ENCODE measurements around the gene S100A13.
"Not testable (repeated sequence)": the region's sequence is repeated elsewhere in the genome, so short reads cannot be mapped to it uniquely, and the experiment has no call there.

Gene S100A13

DNA sequence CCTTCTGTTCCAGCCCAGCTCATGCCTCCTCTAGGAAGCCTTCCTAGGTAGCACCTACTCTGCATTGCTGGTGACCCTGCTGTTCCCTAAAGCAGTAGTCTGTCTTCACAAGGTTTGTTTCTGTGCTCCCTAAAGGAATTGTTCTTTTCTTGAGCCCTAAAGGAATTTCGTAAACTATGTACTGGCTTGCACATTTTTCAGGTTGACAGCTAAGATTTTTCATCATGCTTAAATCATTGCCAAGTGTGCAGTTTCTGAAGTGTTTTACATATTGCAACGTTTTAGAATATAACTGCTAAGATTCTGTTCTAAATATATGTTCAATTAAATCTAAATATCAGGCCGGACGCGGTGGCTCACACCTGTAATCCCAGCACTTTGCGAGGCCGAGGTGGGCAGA, 27.5 kb downstream of the S100A13 start:
- DNase-seq, result no peak

DNA sequence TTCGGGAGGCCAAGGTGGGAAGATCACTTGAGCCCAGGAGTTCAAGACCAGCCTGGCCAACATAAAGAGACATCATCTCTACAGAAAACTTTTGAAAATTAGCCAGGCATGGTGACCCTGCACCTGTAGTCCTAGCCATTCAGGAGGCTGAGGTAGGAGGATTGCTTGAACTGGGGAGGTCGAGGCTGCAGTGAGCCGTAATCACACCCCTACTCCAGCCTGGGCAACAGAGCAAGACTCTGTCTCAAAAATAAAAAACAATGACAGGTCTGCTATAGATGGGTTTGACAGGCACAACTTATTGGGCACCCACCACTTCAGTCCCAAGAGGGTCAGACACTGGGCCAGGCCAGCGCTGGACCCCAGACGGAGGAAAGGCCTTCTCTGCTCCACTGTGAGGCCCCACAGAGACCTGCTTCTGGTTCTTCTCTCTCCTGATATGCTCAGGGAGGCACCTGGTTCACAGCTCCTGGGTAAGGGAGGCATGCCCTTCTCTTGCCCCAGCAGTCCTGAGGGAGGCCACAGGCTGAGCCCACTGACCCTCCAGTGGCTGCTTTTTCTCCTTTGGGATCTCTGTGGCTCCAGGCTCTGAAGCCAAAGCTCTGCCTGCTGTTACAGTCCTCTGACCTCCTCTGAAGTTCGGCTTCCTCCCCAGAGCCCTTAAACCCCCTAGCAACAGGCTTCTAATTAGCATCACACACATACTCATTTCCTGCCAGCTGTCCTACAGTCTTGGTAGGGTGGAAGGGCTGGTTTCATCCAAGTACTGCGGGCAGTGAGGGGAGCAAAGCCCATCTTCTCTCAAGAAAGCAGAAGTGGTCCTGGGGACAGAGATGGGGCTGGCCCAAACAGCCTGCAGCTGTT, 28.8 kb downstream of the S100A13 start:
- no peak for DNase-seq

DNA sequence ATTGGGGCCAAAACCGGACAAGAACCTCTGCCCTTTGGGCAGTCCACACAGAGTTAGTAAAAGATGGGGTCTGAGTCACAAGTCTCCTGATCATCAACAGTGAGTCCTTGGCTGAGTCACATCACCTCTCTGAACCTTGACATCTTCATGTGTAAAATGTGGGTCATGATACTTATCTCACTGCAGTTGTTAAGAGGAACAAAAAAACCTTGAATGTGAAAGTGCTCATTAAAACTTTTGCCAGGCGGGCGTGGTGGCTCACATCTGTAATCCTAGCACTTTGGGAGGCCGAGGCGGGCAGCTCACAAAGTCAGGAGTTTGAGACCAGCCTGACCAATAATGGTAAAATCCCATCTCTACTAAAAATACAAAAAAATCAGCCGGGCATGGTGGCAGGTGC, 30.1 kb downstream of the S100A13 start:
- no peak for DNase-seq

DNA sequence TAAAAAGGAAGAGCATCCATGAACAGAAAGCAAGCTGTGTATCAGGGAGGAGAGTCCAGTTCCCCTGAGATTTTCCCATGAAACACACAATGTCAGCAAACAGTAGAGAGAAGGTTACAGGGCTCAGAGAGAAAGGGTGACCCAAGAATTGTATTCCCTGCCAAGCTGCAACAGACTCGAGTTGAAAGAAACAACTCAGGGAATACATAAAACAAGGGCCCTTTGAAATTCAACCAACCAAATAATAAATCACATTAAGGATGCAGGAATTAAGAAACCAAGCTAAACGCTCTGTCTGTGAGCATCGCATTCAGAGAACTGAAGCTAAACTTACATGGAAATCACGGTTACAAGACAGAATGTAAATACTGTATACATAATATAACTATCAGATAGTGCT, 34.6 kb downstream of the S100A13 start:
- DNase-seq, result no peak

DNA sequence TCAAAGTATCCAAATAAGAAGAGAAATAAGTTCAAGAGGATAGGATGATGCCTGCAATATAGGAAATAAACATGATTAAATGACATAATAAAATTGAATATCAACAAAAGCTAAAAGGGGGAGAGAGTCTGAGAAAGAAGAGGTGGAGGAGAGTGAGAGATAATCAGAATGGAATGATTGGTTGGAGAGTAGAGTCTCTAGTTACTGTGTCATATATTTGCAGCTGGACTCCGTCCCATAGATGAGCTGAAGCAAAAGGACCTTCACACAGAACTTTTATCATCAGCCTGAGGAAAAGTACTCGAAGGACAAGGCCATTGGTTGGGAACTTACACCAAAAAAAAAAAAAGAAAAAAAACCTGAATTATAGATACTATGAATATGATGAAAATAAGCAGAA, 38.8 kb downstream of the S100A13 start:
- DNase-seq, result no peak

DNA sequence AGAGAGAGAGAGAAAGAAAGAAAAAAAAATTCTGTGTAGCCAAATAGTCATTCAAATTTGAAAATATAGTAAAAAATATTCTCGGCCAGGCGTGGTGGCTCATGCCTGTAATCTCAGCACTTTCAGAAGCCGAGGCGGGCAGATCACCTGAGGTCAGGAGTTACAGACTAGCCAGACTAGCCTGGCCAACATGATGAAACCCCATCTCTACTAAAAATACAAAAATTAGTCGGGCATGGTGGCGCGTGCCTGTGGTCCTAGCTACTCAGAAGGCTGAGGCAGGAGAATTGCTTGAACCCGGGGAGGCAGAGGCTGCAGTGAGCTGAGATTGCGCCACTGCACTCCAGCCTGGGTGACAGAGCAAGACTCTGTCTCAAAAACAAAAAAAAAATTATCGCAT, 39.3 kb downstream of the S100A13 start:
- DNase-seq, result not testable (repeated sequence)

DNA sequence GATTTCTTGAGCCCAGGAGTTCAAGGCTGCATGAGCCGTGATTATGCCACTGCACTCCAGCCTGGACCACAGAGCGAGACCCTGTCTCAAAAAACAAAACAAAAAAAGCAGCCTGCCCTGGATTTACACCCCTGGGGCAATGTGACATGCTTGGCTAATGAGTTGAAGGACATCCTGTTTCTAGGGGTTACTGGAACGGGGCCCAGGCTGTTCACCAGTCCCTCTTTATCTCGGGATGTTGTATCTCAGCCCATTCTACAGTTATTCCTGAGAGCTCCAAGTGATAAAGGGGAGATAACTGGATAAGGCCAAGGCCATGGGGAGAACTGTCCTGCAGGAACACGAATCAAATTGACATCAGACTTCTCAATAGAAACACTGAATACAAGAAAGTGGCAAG, 40.0 kb downstream of the S100A13 start:
- no peak for DNase-seq

DNA sequence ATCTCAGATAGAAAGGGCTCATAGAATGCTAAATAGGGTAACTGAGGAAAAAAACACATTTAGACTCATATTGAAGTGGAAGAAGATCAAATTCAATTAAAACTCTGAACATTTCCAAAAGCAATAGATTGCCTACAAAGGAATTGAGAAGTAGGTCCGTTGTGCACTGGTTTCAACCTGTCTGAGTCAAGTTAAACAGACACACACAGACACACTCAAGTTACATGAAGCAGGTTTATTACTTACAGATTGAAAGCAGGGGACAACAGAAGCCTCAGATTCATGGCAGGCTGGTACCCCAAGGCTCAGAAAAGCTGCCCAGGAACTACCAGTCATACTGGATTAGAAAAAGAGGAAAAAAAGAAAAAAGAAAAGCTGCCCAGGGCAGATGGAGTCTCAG, 41.0 kb downstream of the S100A13 start:
- DNase-seq, result no peak

DNA sequence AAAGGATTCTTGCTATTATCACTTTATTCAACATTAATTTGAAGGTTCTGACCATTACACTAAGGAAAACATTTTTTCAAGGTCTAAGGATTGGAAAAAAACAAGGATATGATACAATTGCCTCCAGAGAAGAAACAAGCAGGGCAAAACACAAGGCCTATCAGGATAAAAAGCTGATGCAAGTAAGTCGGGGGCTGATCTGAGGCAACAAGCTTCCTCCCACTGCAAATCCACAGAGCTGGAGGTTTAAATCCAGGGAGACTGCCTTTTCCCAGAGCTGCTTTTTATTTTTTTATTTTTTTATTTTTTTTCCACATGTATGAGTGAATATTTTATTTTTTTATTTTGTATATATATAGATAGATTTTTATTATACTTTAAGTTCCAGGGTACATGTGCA, 42.3 kb downstream of the S100A13 start:
- no peak for DNase-seq

DNA sequence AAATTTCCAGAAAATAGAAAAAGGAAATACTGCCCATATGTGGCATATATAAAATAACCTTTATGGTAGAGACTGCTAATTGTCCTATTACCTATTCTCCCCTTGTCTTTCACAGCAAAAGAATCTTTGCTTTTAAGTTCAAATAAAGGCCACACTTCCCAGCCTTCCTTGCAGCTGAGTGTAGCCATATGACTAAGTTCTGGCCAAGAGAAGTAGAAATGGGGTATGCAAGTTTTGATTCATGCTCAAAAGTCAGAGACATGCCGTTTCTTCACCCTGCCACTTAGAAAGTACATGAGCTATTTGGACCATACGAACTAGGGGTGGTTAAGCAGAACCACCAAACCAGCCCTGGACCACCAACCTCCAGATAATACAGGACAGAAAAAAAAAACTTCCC, 43.3 kb downstream of the S100A13 start:
- no peak for DNase-seq

DNA sequence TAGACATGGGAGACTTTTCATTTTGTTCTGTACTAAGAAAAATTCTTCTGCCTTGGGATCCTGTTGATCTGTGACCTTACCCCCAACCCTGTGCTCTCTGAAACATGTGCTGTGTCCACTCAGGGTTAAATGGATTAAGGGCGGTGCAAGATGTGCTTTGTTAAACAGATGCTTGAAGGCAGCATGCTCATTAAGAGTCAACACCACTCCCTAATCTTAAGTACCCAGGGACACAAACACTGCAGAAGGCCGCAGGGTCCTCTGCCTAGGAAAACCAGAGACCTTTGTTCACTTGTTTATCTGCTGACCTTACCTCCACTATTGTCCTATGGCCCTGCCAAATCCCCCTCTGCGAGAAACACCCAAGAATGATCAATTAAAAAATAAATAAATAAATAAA, 43.8 kb downstream of the S100A13 start:
- DNase-seq, result not testable (repeated sequence)

DNA sequence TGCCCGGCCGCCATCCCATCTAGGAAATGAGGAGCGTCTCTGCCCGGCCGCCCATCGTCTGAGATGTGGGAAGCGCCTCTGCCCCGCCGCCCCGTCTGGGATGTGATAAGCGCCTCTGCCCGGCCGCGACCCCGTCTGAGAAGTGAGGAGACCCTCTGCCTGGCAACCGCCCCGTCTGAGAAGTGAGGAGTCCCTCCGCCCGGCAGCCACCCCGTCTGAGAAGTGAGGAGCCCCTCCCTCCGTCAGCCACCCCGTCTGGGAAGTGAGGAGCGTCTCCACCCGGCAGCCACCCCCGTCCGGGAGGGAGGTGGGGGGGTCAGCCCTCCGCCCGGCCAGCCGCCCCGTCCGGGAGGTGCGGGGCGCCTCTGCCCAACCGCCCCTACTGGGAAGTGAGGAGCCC, 44.5 kb downstream of the S100A13 start:
- DNase-seq, result not testable (repeated sequence)

DNA sequence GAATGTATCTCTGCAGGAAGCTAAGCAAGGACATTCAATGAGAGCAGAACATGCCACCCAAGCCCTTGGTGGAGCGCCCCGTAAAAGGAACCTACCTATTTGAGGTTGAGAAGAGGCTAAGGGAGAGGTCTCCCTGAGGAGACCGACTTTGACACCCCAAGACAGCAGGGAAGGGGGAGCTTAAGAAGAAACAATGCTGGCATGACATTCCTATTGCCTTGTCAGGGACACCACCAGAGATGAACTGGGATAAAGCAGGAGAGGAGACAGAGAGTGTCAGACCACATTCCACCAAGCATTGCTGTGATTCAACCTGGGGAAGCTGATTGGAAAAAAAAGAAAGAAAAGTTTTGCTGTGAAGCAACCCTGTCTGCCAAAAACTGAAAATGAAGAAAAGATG, 48.4 kb downstream of the S100A13 start:
- no peak for DNase-seq

DNA sequence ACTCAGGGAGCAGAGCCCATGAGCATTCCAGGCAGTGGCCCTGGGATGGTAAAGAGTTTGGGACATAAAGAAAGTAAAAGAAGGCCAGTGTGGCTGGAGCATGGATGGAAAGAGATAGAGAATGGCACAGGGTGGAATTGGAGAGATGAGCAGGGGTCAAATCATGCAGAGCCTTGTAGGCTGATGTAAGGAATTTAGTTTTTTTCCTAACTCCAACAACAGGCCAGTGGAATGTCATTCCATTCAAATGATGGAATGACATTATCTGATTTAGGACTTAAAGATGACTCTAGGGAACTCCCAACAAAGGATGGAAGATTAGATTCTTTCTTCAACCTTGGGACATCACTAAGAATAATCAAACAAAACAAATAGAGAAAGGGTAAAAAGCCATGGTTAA, 48.8 kb downstream of the S100A13 start:
- no peak for DNase-seq

DNA sequence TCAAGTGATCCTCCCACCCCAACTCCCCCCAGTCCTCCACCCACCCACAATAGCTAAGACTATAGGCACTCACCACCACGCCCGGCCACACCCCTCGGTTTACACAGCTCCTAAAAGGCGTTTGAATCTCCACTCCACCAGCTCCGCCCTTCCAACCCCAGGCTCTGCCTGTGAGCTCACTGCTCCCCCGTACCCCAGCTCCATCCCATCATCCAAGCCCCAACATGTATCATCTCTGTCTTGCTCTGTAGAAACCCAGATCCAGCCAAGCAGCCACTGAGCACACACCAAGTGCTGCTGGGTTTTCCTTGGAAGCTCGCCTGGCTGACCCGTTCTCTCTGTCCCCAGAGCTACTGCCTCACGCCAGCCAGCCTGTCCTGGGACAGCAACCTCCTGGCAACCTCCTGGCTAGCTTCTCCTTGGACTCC, 49.7 kb downstream of the S100A13 start:
- DNase-seq, result no peak

DNA sequence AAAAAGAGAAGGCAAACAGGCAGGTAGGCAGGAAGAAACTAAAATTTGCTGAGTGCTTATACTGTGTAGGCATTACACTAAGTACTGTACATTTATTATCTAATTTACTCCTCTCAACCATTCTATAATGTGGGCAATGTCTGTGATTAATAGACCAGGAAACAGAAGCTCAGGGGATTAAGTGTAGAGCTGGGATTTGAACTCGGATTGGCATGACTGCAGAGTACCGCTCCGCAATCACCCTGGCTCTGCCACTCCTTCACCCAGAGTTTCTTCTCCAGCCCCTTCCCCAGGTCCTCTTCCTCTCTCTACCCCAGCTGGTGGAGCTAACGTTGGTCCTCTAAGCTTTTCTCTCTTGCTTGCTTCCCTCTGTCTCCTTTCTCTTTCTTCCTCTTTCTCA, 50.2 kb downstream of the S100A13 start:
- DNase-seq, result no peak

DNA sequence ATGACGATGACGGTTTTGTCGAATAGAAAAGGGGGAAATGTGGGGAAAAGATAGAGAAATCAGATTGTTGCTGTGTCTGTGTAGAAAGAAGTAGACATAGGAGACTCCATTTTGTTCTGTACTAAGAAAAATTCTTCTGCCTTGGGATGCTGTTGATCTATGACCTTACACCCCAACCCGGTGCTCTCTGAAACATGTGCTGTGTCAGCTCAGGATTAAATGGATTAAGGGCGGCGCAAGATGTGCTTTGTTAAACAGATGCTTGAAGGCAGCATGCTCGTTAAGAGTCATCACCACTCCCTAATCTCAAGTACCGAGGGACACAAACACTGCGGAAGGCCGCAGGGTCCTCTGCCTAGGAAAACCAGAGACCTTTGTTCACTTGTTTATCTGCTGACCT, 51.8 kb downstream of the S100A13 start:
- DNase-seq, result not testable (repeated sequence)

DNA sequence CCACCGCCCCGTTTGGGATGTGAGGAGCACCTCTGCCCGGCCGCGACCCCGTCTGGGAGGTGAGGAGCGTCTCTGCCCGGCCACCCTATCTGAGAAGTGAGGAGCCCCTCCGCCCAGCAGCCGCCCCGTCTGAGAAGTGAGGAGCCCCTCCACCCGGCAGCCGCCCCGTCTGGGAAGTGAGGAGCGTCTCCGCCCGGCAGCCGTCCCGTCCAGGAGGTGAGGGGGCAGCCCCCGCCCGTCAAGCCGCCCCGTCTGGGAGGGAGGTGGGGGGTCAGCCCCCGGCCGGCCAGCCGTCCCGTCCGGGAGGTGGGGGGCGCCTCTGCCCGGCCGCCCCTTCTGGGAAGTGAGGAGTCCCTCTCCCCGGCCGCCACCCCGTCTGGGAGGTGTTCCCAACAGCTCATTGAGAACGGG, 52.2 kb downstream of the S100A13 start:
- not testable (repeated sequence) for DNase-seq

DNA sequence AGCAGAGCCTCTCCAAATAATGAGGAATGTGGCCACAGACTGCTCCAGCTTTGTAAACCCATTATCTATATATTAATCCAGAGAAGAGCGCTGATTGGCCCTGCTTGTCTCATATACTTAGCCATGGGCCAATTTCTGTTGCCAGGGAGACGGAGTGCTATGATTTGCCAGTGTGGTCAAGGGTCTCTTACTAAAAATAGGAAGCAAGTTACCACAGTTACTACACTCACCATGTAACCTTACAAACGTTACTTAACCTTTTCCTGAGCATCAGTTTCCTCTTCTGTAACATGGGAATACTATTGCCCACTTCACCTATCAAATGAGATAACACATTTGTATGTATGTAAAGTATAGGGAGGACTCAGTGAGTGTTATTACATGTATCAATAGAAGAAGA, 54.0 kb downstream of the S100A13 start:
- DNase-seq, result no peak

DNA sequence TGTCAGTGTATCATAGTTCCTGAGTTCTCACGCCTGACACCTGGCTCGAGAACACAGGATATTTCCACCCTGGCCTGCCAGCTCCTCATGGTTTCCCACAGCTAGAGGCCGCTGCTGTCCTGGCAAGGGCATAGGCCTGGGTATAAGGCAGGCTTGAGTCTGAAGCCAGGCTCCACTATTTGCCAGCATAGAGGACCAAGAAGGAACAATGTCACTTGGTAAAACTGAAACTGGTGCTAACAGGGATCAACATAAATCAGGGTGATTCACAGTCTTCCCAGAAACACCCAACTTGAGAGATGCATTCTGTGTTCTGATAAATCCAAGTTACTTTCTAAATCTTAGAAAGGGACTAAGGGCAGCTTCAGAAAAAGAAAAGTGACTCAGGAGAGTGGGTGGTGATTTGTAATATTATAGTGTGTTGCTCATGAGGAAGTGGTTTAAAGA, 54.7 kb downstream of the S100A13 start:
- DNase-seq, result peak in 1 of 2 experiments; percentile 32

DNA sequence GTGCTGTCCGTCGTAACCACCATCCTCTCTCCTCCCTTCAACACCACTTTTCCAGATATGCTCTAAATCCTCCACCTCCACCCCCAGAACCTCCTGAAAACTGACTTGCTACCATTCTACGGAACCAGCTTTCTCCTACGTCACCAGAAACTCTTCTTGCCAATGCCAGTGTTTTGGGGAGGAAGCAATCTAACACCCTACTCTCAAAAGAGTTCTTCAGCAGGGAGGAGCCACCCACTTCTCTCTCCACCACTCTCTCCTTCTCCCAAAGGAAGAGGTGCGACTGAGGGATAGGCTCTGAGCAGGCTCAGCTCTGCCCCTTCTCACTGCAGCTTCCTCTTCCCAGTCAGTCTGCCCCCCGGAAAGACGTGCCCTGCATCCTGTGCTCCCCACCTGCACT, 55.6 kb downstream of the S100A13 start:
- DNase-seq, result no peak

DNA sequence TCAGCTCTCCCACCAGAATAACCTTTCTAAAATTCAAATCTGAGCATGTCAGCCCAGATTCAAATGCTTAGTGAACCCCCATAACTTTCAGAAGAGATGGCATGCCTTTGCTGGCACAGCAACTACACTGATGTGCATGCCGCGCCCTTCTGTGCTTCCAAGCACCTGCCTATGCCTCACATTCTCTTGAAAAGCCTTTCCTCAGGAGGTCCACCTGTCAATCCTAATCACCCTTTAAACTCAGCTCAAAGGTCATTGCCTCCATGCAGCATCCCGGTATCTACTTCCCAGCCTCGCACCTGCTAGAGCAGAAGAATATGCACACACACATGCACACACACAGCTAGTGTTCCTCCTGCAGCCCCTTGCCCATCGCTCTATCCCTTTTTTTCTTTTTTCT, 56.4 kb downstream of the S100A13 start:
- no peak for DNase-seq

DNA sequence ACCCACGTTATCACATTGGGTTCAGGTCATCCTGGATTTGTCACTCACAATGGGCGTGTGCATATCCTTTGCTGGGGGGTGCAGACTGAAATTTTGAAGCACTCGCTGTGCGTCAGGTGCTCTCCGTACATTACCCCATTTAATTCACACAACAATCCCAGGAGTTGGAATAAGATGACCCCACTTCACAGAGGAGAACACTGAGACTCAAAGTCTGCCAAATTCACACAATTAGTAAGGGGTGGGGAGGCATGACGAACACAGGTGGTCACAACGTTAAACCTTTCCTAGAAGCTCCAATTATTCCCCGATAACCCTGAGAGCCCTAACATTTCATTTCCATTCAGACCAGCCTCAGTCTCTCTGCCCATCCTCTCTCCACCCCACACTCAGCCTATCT, 57.8 kb downstream of the S100A13 start:
- DNase-seq, result no peak
